Measurements from ENCODE around the gene ABLIM3. TPM values are rescaled to one million over a fixed set of nuclear protein-coding genes. Genes with fewer than 3 reads are reported as not detected.

ABLIM3 gene
- total and polyA plus RNA-seq, 2 of the 8 experiments (the other 6 are each of a cell fraction or from before 2014, with no cell fraction given): 0.36 to 0.56 TPM

DNA sequence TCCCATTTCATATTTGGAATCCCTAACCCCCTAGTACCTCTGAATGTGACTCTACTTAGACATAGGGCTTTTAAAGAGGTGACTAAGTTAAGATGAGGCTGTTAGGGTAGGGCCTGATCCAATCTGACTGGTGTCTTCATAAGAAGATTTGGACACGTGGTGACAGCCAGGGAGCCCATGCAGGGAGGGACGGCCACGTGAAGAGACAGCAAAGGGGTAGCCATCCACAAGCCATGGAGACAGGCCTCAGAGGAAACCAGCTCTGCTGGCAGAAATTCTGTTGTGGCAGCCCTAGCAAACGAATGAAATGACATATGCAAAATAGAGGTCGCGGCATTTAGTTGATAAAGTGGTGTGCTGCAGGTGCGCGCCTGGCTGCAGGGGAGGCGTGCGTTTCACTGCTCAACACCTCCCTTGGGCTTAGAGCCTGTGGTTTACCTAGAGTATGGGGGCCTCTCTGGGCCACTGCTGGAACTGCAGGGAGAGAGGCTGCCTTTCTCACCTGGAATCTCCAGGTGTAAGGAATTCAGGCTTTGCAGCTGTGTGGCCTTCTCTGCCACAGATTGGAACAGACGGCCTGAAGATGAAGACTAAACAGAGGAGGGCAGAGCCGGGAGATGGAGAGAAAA, 123.3 kb downstream of the ABLIM3 start (continued):
- TF ChIP-seq, protein P1, sequence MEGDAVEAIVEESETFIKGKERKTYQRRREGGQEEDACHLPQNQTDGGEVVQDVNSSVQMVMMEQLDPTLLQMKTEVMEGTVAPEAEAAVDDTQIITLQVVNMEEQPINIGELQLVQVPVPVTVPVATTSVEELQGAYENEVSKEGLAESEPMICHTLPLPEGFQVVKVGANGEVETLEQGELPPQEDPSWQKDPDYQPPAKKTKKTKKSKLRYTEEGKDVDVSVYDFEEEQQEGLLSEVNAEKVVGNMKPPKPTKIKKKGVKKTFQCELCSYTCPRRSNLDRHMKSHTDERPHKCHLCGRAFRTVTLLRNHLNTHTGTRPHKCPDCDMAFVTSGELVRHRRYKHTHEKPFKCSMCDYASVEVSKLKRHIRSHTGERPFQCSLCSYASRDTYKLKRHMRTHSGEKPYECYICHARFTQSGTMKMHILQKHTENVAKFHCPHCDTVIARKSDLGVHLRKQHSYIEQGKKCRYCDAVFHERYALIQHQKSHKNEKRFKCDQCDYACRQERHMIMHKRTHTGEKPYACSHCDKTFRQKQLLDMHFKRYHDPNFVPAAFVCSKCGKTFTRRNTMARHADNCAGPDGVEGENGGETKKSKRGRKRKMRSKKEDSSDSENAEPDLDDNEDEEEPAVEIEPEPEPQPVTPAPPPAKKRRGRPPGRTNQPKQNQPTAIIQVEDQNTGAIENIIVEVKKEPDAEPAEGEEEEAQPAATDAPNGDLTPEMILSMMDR (IDR thresholded peaks at IDR 0.05; ENCODE audit: control extremely low read depth in 1 of 3, insufficient read depth in 1 of 3, low read depth in 1 of 3, low read length in 3 of 3): peak; percentile 83 to 97 (median 90)
